ENCODE results near the gene BEST4. TPM values are rescaled to one million over a fixed set of nuclear protein-coding genes. Genes with fewer than 3 reads are reported as not detected.

The BEST4 gene
- total and polyA plus RNA-seq, 5 experiments from 2014 or later, result 0.29 to 2.2 (median 0.98) TPM; not detected in 1

DNA sequence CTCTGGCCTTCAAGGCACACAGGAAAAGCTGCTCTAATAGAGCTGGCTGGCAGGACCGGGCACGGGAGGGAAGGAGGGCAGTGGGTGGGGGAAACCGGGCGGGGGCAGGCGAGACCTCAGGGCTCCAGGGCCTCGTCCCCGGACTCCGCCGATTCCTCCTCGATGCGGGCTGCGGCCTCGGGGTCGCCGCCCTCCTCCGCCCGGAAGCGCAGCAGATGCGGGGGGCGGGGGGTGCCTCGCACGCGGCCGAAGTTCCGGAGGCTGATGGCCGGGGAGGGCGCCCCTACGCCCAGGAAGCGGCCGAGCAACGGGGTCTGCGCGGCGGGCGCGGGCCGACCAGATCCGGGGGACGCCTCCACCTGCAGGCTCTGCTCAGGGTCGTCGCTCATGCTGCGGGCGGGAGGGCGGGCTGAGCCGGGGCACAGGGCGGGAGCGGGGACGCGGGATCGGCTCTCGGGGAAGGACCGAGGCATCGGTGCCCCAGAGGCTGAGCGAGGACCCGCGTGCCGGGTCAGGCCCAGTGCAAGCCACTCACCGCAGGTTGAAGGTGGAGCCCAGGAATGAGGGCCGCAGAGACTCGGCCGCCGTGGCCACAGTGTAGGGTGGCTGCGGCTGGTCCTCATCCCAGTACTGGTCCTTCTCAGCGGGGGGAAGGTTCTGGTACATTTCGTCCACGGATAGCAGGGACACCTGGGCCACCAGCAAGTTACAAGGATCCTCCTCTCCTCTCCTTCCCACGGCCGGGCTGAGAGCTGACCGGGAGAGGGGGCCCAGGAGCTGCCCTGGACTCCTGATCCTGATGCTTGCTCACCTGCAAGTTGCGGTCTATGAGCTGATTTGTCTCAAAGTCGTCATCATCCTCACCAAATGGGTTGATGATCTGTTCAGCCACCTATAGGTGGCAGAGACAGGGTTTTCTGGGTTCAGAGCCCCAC lies 3.6 kb downstream of the BEST4 start:
- Mint-ChIP-seq H3K9me3 (no peaks in the 10 kb centered on the region), H3K36me3 (peaks cover 0 to 26% (median 11%) of the 10 kb centered on the region in 3 donors), H3K4me3 (peak overlapping the region; percentile 70 to 84 (median 80)), H3K27me3 (no peaks in the 10 kb centered on the region), H3K27ac (peak overlapping the region; percentile 66 to 95 (median 84)), H3K4me1 (peaks cover 16 to 34% (median 30%) of the 10 kb centered on the region in 4 donors)
- POLR2A ChIA-PET, result interaction anchor here (0.6 to 11.9 kb wide), 16 partner anchors 8 to 519 kb away, joined by 3 to 100 read pairs (median 6); partner anchors contain the start of genes BTBD19, DYNLT4, EIF2B3 and HECTD3
- ATAC-seq, result peak; percentile 37 to 52
- DNase-seq, result peak in 3 of 10 donors; percentile 30 to 34 (median 32)

DNA sequence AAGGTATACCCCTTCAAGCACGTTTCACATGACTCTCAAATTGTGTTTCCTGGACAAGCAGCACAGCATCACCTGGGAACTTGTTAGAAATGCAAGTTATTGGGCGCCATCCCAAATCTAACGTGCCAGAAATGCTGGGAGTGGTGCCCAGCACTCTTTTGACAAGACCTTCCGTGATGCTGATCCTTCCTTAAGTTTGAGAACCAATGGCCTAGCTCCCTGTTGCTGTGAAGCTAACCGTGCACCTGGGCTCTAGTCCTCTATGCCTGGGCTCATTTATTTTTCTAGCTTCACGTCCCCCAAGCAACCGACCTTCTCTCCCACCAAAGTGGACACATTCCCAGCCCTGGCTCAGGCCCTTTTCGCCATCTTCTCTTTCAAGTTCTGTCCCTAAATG lies 4.3 kb downstream of the BEST4 start:
- Mint-ChIP-seq H3K9me3 (no peaks in the 10 kb centered on the region), H3K27ac (peak overlapping the region in 8 of 10 donors; percentile 28 to 87 (median 76)), H3K36me3 (peaks cover 0 to 32% (median 11%) of the 10 kb centered on the region in 3 donors), H3K27me3 (no peaks in the 10 kb centered on the region), H3K4me3 (peak overlapping the region; percentile 64 to 80 (median 74)), H3K4me1 (peaks cover 17 to 39% (median 31%) of the 10 kb centered on the region in 4 donors)
- no peak for DNase-seq
- ATAC-seq, result no peak
- POLR2A ChIA-PET, result interaction anchor here (0.6 to 11.9 kb wide), 9 partner anchors 8 to 228 kb away, joined by 3 to 100 read pairs (median 35); partner anchors contain the start of genes BTBD19, DYNLT4, HECTD3 and PLK3

DNA sequence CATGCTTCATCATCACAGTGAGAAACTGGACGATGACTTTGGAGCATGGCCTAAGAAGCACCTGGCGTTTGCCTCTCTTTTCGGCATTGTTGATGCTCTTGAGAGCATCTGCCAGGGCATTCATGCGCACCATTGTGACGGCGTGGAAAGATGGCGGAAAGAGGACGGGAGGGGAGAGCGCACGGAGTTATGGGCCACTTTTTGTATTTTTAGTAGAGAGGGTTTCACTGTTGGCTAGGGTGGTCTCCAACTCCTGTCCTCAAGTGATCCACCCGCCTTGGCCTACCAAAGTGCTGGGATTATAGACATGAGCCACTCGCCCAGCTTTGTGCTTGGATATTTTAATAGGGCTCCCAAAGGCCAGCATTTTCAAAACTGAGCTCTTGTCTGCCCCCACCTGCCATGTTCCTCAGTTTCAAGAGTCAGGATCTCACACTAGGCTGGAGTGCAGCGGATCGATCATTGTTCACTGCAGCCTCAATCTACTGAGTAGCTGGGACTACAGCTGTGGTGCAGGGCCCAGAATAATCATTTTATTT lies 7.3 kb downstream of the BEST4 start:
- DNase-seq (no peak), ATAC-seq (no peak)
- peak overlapping the region in 1 of 10 donors; percentile 24 for H3K4me3 Mint-ChIP-seq
- POLR2A ChIA-PET, result interaction anchor here (0.8 kb wide), 1 partner anchor 20 kb away, joined by 4 read pairs; the partner anchor contains the start of gene PLK3
- H3K9me3 Mint-ChIP-seq, result no peaks in the 10 kb centered on the region
- H3K36me3 Mint-ChIP-seq, result peaks cover 0 to 60% (median 18%) of the 10 kb centered on the region in 3 donors
- H3K27me3 Mint-ChIP-seq, result no peaks in the 10 kb centered on the region
- H3K4me1 Mint-ChIP-seq, result peaks cover 28 to 55% (median 46%) of the 10 kb centered on the region in 4 donors
- peak overlapping the region in 3 of 10 donors; percentile 38 to 68 (median 44) for H3K27ac Mint-ChIP-seq

DNA sequence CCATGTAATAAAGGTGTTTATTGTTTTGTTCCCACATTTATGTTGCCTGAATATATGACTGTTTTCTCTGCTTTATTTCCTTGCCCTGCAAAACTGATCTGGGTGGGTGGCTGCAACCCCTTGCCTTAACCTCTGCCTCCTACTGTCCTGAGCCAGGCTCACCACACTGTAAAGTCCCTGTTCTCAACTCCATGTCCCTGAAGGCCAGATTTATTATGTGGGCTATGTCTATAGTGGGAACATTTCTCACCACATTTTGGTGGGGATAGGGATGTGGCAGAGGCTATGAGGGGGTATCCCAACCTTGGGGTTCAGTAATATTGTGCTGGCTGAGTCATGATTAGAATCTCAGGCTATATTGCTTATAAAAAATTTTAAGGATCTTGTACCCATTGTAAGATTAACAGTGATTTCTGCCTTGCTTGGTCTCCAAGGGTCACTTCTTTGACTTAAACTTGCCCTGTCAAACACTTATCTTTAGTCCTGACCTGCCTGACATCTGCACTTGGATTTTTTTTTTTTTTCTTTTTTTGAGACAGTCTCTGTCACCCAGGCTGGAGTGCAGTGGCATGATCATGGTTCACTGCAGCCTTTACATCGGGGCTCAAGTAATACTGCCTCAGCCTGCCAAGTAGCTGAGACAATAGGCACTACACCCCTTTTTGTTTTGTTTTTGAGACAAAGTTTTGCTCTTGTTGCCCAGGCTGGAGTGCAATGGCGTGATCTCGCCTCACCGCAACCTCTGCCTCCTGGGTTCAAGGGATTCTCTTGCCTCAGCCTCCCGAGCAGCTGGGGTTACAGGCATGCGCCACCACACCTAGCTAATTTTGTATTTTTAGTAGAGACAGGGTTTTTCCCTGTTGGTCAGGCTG lies 9.0 kb downstream of the BEST4 start:
- peak overlapping the region in 3 of 10 donors; percentile 34 to 72 (median 37) for H3K4me3 Mint-ChIP-seq
- peaks cover 0 to 60% (median 18%) of the 10 kb centered on the region in 3 donors for H3K36me3 Mint-ChIP-seq
- H3K4me1 Mint-ChIP-seq, result peaks cover 26 to 53% (median 41%) of the 10 kb centered on the region in 4 donors
- ATAC-seq, result no peak
- DNase-seq, result no peak
- H3K9me3 Mint-ChIP-seq, result no peaks in the 10 kb centered on the region
- H3K27ac Mint-ChIP-seq, result peak overlapping the region in 7 of 10 donors; percentile 7 to 95 (median 81)
- POLR2A ChIA-PET, result interaction anchor here (0.6 to 5.3 kb wide), 3 partner anchors 8 to 680 kb away, joined by 3 to 109 read pairs (median 99); partner anchors contain the start of genes BEST4 and RNU5D-1
- no peaks in the 10 kb centered on the region for H3K27me3 Mint-ChIP-seq

DNA sequence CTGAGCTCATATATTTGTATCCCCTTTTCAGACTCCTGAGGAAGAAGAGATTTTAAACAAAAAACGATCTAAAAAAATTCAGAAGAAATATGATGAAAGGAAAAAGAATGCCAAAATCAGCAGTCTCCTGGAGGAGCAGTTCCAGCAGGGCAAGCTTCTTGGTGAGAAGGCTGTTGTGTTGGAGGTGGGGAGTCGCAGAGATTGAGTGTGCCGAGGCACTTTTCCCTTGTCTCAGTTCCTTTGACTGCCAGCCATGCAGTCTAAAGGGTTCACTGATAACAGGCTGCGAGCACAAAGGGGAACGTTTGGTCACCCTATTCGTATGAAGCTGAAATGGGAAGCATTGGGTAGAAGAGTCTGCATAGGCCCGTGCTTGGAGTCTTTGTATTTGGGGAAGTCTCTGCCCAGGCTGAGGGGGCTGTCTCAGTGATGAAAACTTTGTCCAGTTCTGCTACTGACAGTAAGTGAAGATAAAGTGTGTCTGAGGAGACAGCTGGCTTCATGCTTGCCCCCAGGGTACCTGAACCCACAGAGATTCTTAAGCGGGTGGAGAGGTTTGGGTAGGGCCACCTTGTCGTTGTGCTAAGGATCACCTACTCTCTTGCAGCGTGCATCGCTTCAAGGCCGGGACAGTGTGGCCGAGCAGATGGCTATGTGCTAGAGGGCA lies 9.9 kb downstream of the BEST4 start:
- POLR2A ChIA-PET, result interaction anchor here (0.5 to 5.3 kb wide), 4 partner anchors 9 to 57 kb away, joined by 3 to 109 read pairs (median 68); partner anchors contain the start of genes BEST4 and RNU5D-1
- Mint-ChIP-seq H3K27ac (peak overlapping the region in 9 of 10 donors; percentile 24 to 97 (median 81)), H3K4me1 (peaks cover 23 to 45% (median 35%) of the 10 kb centered on the region in 4 donors), H3K4me3 (peak overlapping the region in 6 of 10 donors; percentile 6 to 97 (median 55)), H3K36me3 (peaks cover 0 to 60% (median 18%) of the 10 kb centered on the region in 3 donors), H3K27me3 (no peaks in the 10 kb centered on the region), H3K9me3 (no peaks in the 10 kb centered on the region)
- ATAC-seq (no peak), DNase-seq (no peak)

DNA sequence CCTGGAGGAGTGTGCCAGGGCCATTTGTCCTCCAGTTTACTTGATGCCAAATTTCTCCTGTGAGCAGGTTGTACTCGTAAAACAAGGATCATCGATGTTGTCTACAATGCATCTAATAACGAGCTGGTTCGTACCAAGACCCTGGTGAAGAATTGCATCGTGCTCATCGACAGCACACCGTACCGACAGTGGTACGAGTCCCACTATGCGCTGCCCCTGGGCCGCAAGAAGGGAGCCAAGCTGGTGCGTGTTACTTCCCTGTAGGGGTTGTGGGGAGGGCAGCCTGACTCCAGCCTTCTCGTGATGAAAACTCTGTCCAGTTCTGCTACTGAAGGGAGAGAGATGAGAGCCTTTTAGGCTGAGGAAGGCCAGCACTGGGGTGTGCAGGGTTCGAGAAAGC lies 10.4 kb downstream of the BEST4 start:
- H3K4me3 Mint-ChIP-seq, result peak overlapping the region; percentile 51 to 97 (median 90)
- H3K9me3 Mint-ChIP-seq, result no peaks in the 10 kb centered on the region
- peaks cover 23 to 42% (median 34%) of the 10 kb centered on the region in 4 donors for H3K4me1 Mint-ChIP-seq
- peaks cover 0 to 60% (median 18%) of the 10 kb centered on the region in 3 donors for H3K36me3 Mint-ChIP-seq
- ATAC-seq (no peak), DNase-seq (no peak)
- no peaks in the 10 kb centered on the region for H3K27me3 Mint-ChIP-seq
- POLR2A ChIA-PET, result interaction anchor here (0.5 to 5.3 kb wide), 6 partner anchors 9 to 234 kb away, joined by 3 to 109 read pairs (median 43); partner anchors contain the start of genes BEST4, HECTD3, RNU5D-1 and UROD
- H3K27ac Mint-ChIP-seq, result peak overlapping the region; percentile 57 to 98 (median 86)

DNA sequence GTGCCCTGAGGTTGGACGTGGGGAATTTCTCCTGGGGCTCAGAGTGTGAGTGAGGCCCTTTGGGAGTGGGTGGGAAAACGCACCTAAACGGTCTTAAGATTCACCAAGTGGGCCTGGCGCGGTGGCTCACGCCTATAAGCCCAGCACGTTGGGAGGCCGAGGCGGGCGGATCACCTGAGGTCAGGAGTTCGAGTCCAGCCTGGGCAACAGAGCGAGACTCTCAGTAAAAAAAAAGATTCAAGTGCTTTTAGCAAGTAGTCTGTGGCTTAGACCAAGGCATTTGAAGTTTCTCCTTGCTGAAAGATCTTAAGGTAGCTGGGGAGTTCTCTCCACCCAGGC lies 11.3 kb downstream of the BEST4 start:
- ATAC-seq, result no peak
- Mint-ChIP-seq H3K4me3 (peak overlapping the region; percentile 84 to 100 (median 93)), H3K9me3 (no peaks in the 10 kb centered on the region), H3K36me3 (peaks cover 0 to 56% (median 18%) of the 10 kb centered on the region in 3 donors), H3K4me1 (peaks cover 23 to 42% (median 34%) of the 10 kb centered on the region in 4 donors), H3K27ac (peak overlapping the region; percentile 92 to 99 (median 96)), H3K27me3 (no peaks in the 10 kb centered on the region)
- DNase-seq, result no peak
- POLR2A ChIA-PET, result interaction anchor here (0.5 to 5.3 kb wide), 18 partner anchors 10 to 808 kb away, joined by 4 to 109 read pairs (median 13); partner anchors contain the start of genes ARMH1, BEST4, BTBD19 and DYNLT4

DNA sequence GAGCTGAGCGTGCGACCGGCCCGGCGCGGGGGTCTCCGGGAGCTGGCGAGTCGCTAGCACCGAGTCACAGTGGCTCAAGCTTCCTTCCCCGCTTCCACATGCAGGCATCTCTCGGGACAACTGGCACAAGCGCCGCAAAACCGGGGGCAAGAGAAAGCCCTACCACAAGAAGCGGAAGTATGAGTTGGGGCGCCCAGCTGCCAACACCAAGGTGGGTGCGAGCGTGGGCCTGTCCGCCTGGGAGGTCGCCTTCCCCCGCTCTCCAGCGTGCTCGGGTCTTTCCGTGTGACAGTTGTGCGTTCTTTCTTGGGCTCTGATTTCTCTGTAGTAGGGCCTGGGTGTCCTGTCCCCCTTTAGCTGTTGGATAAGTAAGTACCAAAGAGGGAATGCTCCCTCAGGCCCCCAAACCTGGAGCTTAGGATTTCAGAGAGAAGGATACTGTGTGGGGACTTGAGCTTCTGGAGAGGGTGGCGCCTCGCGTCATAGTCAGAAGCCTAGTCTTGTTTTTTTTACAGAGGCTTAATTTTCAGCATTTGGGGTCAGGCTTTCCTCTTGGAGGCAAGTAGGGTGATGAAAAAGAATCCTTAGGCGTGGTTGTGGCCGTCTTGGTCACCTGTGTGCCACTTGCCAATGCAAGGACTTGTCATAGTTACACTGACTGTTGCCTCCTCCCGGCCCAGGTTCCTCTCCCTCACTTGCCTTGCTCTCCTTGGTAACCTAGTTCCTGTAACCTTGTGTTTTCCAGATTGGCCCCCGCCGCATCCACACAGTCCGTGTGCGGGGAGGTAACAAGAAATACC lies 11.8 kb downstream of the BEST4 start:
- peak overlapping the region; percentile 84 to 100 (median 93) for H3K4me3 Mint-ChIP-seq
- POLR2A ChIA-PET, result interaction anchor here (0.5 to 5.3 kb wide), 35 partner anchors 9 to 1386 kb away, joined by 3 to 109 read pairs (median 6); partner anchors contain the start of genes ARMH1, BEST4, BTBD19 and CCDC163
- peak in 3 of 10 donors; percentile 12 to 40 (median 33) for DNase-seq
- peaks cover 23 to 42% (median 34%) of the 10 kb centered on the region in 4 donors for H3K4me1 Mint-ChIP-seq
- no peaks in the 10 kb centered on the region for H3K27me3 Mint-ChIP-seq
- peak; percentile 28 to 49 for ATAC-seq
- H3K9me3 Mint-ChIP-seq, result no peaks in the 10 kb centered on the region
- peak overlapping the region; percentile 92 to 99 (median 96) for H3K27ac Mint-ChIP-seq
- peaks cover 0 to 51% (median 16%) of the 10 kb centered on the region in 3 donors for H3K36me3 Mint-ChIP-seq

DNA sequence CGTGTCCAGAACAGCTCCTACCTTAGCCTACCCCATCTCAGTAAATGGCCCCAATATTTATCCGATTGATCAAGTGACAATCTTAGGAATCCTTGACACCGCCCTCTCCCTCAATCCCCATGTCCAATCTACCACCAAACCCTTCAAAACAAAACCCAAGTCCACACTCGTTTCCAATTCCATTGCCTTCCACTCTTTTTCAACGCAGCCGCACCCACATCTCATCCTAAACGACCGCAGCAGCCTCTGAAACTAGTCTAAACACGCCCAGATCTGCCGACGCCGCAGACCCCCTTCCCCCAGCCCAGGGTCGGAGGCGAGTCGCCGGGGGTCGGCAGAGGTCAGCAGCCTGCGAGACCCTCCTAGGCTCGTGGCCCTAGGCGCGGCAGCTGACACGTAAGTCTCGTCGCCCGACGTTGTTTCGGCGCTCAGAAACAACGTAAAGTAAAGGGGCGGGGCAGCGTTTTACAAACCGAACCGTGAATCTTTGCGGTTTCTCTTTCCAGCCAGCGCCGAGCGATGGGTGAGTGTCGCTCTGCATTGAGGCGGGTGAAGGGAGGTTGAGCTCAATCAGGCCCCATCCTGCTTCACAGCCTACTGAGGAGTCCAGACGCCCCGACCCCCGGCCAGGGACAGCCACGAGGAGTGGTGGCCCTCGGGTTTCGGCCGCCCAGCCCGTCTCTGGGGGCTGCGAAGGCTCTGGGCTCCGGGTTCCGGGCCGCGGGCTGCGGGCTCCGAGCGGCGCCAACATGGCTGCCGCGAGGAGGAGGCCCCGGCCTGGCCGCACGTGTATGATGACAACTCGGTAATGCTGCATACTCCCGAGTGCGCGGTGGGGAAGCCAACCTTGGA lies 12.7 kb downstream of the BEST4 start, which contains the start of gene RPS8:
RPS8 (plus strand) TSS at position 463 of the 852 bp plus-strand sequence; CDS start at position 520, 57 bp downstream.
- peak; percentile 82 to 83 for ATAC-seq
- peak within 1 kb of the TSS; percentile 84 to 100 (median 93) for H3K4me3 Mint-ChIP-seq
- H3K9me3 Mint-ChIP-seq, result no peaks in the 10 kb centered on the region
- peak; percentile 67 to 95 (median 87) for DNase-seq
- POLR2A ChIA-PET, result interaction anchor here (0.5 to 5.3 kb wide), 38 partner anchors 9 to 1385 kb away, joined by 3 to 109 read pairs (median 5); partner anchors contain the start of genes ARMH1, BEST4, BTBD19 and CCDC163
- peak within 1 kb of the TSS; percentile 92 to 99 (median 96) for H3K27ac Mint-ChIP-seq
- no peaks in the 10 kb centered on the region for H3K27me3 Mint-ChIP-seq
- peaks cover 23 to 42% (median 34%) of the 10 kb centered on the region in 4 donors for H3K4me1 Mint-ChIP-seq
- H3K36me3 Mint-ChIP-seq, result peaks cover 0 to 44% (median 9%) of the 10 kb centered on the region in 3 donors
